ENCODE data around the gene ARHGAP26.

DNA sequence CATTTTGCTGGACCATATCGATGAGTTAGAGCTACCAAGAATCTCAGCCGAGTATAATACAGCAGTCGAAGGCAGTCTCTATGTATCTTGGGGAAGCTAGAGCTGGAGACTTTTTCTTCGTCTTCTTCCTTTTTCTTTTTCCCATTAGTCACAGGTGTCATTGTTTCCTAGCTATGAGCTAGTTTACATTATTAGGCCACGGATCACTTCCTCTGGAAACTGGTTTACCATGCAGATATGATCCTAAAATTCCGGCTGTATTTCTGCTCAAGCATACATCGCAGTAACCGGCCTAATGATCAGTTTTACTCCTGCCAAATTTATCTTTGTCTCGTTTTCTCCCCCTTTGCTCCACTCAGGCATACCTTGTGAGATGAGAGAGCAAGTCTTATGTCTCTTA is 312.8 kb downstream of the ARHGAP26 start:
- TF ChIP-seq, protein P1, sequence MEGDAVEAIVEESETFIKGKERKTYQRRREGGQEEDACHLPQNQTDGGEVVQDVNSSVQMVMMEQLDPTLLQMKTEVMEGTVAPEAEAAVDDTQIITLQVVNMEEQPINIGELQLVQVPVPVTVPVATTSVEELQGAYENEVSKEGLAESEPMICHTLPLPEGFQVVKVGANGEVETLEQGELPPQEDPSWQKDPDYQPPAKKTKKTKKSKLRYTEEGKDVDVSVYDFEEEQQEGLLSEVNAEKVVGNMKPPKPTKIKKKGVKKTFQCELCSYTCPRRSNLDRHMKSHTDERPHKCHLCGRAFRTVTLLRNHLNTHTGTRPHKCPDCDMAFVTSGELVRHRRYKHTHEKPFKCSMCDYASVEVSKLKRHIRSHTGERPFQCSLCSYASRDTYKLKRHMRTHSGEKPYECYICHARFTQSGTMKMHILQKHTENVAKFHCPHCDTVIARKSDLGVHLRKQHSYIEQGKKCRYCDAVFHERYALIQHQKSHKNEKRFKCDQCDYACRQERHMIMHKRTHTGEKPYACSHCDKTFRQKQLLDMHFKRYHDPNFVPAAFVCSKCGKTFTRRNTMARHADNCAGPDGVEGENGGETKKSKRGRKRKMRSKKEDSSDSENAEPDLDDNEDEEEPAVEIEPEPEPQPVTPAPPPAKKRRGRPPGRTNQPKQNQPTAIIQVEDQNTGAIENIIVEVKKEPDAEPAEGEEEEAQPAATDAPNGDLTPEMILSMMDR (IDR thresholded peaks at IDR 0.05; ENCODE audit: low read length), result no peak
- TF ChIP-seq EZH2 (IDR thresholded peaks at IDR 0.05; ENCODE audit: borderline replicate concordance, low read length), result no peak
